Measurements from ENCODE around the gene CD96. TPM values are rescaled to one million over a fixed set of nuclear protein-coding genes. Genes with fewer than 3 reads are reported as not detected.
"Not testable (repeated sequence)": the region's sequence is repeated elsewhere in the genome, so short reads cannot be mapped to it uniquely, and the experiment has no call there.

CD96 gene
- total RNA-seq, 1 donor from 2014 or later = 0.32 TPM

DNA sequence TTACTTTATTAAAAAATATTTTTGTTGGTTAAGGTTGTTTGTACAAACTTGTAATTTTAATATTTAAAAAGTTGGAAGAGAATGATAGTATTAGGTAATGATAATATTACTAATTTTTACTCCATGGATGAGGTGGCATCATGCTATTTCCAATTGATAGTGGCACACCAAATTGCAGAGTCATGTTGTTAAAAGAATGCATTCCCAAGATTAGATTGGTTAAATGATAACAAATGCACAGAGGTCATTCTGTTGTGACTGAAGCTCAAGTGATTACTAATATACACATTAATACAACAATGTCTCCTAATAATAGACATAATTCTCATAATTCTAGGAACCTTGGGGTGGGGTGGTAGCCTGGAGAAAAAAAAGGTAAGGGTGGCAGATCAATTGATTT, 126.3 kb downstream of the CD96 start:
- Histone ChIP-seq H3K36me3 (no peaks in the 10 kb centered on the region), H3K9me3 (no peaks in the 10 kb centered on the region), H3K4me3 (no peak overlapping the region), H3K27me3 (no peaks in the 10 kb centered on the region), H3K4me1 (no peaks in the 10 kb centered on the region), H3K27ac (no peak overlapping the region)
- intact Hi-C loops (cut with DNase I) = loop anchor here (2.0 kb wide), 4 partner anchors 22 to 344 kb away; no protein-coding TSS in a partner anchor
- no peak for DNase-seq (ENCODE audit: low spot score in 2 of 2)
- TF ChIP-seq, protein P1, sequence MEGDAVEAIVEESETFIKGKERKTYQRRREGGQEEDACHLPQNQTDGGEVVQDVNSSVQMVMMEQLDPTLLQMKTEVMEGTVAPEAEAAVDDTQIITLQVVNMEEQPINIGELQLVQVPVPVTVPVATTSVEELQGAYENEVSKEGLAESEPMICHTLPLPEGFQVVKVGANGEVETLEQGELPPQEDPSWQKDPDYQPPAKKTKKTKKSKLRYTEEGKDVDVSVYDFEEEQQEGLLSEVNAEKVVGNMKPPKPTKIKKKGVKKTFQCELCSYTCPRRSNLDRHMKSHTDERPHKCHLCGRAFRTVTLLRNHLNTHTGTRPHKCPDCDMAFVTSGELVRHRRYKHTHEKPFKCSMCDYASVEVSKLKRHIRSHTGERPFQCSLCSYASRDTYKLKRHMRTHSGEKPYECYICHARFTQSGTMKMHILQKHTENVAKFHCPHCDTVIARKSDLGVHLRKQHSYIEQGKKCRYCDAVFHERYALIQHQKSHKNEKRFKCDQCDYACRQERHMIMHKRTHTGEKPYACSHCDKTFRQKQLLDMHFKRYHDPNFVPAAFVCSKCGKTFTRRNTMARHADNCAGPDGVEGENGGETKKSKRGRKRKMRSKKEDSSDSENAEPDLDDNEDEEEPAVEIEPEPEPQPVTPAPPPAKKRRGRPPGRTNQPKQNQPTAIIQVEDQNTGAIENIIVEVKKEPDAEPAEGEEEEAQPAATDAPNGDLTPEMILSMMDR (IDR thresholded peaks at IDR 0.05) = no peak

- Histone ChIP-seq H3K27me3 (no peaks in the 10 kb centered on the region), H3K27ac (peak overlapping the region in 1 of 2 donors; percentile 5), H3K36me3 (no peaks in the 10 kb centered on the region), H3K4me1 (no peaks in the 10 kb centered on the region), H3K4me3 (no peak overlapping the region), H3K9me3 (no peaks in the 10 kb centered on the region)
- intact Hi-C loops (cut with DNase I) = loop anchor here (1.0 to 2.0 kb wide), 5 partner anchors 22 to 344 kb away; no protein-coding TSS in a partner anchor
- no peak for DNase-seq (ENCODE audit: low spot score in 2 of 2)
- TF ChIP-seq, protein P1 (IDR thresholded peaks at IDR 0.05) = peak; percentile 68 to 84 (median 71)
Measured at GRCh38 chr3:111668888-111669488, 127.0 kb downstream of the CD96 start.

GRCh38 chr3:111669926-111670630, 128.1 kb downstream of the CD96 start:
- no peak overlapping the region for H3K4me3 ChIP-seq
- TF ChIP-seq, protein P1 (IDR thresholded peaks at IDR 0.05) = no peak
- no peaks in the 10 kb centered on the region for H3K4me1 ChIP-seq
- intact Hi-C loops (cut with DNase I) = loop anchor here (1.0 to 2.0 kb wide), 5 partner anchors 21 to 343 kb away; no protein-coding TSS in a partner anchor
- no peaks in the 10 kb centered on the region for H3K36me3 ChIP-seq
- H3K27ac ChIP-seq = peak overlapping the region in 1 of 2 donors; percentile 5
- no peaks in the 10 kb centered on the region for H3K27me3 ChIP-seq
- no peaks in the 10 kb centered on the region for H3K9me3 ChIP-seq
- DNase-seq (ENCODE audit: low spot score in 2 of 2) = no peak

GRCh38 chr3:111672461-111672860, 130.5 kb downstream of the CD96 start:
- H3K27me3 ChIP-seq; H3K4me1 ChIP-seq; H3K27ac ChIP-seq; H3K36me3 ChIP-seq; intact Hi-C loops (cut with DNase I); H3K9me3 ChIP-seq; H3K4me3 ChIP-seq; DNase-seq (ENCODE audit: low spot score in 2 of 2): not testable (repeated sequence)

DNA sequence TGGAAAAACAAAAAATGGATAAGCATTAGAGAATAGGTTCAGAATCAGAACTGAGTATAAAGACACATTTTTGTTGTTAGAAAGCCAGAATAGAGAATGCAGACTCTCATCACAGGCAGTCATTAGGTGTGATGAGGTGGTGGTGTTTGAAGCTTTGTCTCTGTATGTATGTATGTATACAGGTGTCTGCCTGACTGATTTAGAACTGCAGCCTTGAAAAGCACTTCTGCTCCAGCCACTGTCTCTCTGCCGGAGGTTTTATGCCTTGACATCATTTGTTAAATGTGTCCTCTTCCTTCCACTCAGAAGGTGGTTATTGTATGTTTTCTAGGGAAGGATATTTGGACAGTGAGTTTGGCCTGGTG, 133.8 kb downstream of the CD96 start:
- no peak for DNase-seq (ENCODE audit: low spot score in 2 of 2)
- Histone ChIP-seq H3K4me3 (no peak overlapping the region), H3K9me3 (no peaks in the 10 kb centered on the region), H3K36me3 (no peaks in the 10 kb centered on the region), H3K4me1 (no peaks in the 10 kb centered on the region), H3K27ac (no peak overlapping the region), H3K27me3 (no peaks in the 10 kb centered on the region)
- intact Hi-C loops (cut with DNase I) = no loop called here
- TF ChIP-seq, protein P1 (IDR thresholded peaks at IDR 0.05) = no peak

DNA sequence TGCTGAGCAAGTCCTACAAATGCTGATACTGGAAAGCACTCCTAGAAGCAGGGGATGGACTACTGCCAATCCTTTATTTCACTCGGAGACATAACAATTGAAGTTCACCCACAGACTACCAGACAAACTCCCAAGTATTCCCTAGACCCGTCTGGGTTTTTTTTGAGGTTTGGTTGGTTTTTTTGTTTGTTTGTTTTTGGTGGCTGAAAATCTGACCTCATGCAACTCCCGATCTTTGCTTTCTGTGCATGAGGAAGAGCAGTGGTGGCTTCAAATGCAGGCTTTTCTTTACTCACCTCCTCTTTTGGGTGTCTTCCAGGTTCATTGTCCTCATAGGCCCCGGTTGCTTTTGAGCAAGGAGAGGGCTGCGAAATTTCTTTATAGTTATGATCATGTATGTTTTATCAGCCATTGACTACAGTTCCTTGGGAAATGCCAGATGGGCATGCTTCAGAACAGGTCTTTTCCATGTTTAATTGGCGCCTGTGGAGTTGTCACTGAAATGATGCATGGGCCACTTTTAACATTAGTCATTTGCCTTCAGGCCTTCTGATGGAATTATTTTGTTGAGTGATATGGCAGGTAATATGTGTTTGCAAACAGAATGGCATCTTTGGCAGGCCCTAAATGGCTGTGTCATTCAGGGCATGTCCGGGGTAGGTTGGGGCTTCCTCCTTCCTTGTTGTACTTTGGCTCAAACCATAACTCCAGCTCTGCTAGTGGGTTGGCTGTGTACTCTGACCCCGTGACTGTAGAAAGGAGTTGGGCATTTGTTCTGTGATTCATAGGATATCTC, 134.4 kb downstream of the CD96 start:
- Histone ChIP-seq H3K36me3 (no peaks in the 10 kb centered on the region), H3K9me3 (no peaks in the 10 kb centered on the region), H3K4me1 (no peaks in the 10 kb centered on the region), H3K4me3 (no peak overlapping the region), H3K27me3 (no peaks in the 10 kb centered on the region), H3K27ac (no peak overlapping the region)
- DNase-seq (ENCODE audit: low spot score in 2 of 2) = no peak
- intact Hi-C loops (cut with DNase I) = no loop called here
- TF ChIP-seq, protein P1 (IDR thresholded peaks at IDR 0.05) = no peak

Measured in ascending aorta (tissue), 2 donors.